ENCODE measurements around the gene ESYT2.
"Not testable (repeated sequence)": the region's sequence is repeated elsewhere in the genome, so short reads cannot be mapped to it uniquely, and the experiment has no call there.

Gene ESYT2

DNA sequence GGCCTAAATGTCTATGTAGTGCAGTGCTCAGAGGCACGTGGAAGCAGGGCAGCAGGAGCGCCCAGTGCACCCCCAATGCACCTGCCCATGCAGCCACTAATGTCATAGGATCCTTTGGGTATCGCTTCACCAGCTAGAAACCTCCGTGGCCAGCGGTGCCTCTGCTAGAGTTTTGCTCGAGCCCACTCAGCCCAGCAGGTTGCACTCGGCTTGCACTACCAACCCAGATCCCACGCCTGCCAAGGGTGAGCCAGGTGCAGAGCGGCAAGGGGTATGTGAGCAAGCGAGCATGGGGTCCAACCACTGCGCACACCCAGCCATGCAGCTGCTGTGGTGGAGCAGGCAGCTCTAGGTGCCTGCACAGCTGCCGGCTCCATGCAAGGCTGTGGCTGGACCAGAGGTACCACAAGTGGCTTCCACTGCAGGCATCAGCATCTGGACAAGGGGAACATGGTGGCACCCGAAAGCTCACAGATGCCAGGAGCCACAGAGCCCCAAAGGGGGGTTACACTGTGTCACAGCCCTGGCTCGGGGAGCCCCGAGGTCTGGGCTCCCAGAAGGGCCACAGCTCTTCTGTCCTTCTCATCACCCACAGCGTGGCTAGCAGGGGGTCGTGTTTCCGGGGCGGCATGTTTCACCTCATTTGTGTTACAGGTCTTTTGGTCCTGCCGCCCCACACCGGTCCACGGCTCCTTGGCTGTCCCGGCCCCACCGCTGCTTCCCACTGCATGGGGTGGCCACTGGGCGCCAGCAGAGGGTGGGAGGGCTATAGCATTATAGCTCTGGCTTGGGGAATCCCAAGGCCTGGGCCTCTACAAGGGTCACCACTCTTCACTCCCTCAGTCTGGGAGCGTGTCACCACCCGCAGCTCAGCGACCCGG, 122.4 kb downstream of the ESYT2 start:
- Mint-ChIP-seq H3K36me3 (ENCODE audit: low read depth) (peaks cover 2% of the 10 kb centered on the region), H3K27ac (no peak overlapping the region), H3K27me3 (ENCODE audit: low read depth, poor library complexity) (peaks cover 4% of the 10 kb centered on the region), H3K4me3 (no peak overlapping the region), H3K9me3 (peaks cover 14% of the 10 kb centered on the region), H3K4me1 (peaks cover 32% of the 10 kb centered on the region)
- no peak for TF ChIP-seq CTCF (IDR thresholded peaks at IDR 0.05)
- DNase-seq: no peak

- no peak for TF ChIP-seq CTCF (IDR thresholded peaks at IDR 0.05)
- no peak for DNase-seq
- no peak overlapping the region for H3K27ac Mint-ChIP-seq
- H3K9me3 Mint-ChIP-seq: peaks cover 13% of the 10 kb centered on the region
- peaks cover 38% of the 10 kb centered on the region for H3K4me1 Mint-ChIP-seq
- H3K36me3 Mint-ChIP-seq (ENCODE audit: low read depth): peaks cover 8% of the 10 kb centered on the region
- H3K27me3 Mint-ChIP-seq (ENCODE audit: low read depth, poor library complexity): peaks cover 4% of the 10 kb centered on the region
- peak overlapping the region; percentile 82 for H3K4me3 Mint-ChIP-seq
These were observed 123.0 kb downstream of the ESYT2 start for GRCh38 chr7:158706273-158706704.

- TF ChIP-seq CTCF (IDR thresholded peaks at IDR 0.05): no peak
- Mint-ChIP-seq H3K4me3 (peak overlapping the region; percentile 82), H3K9me3 (peaks cover 6% of the 10 kb centered on the region), H3K27ac (no peak overlapping the region), H3K4me1 (peaks cover 38% of the 10 kb centered on the region), H3K27me3 (ENCODE audit: low read depth, poor library complexity) (peaks cover 4% of the 10 kb centered on the region), H3K36me3 (ENCODE audit: low read depth) (peaks cover 16% of the 10 kb centered on the region)
- no peak for DNase-seq
These were observed 124.0 kb downstream of the ESYT2 start for GRCh38 chr7:158705234-158705850.

DNA sequence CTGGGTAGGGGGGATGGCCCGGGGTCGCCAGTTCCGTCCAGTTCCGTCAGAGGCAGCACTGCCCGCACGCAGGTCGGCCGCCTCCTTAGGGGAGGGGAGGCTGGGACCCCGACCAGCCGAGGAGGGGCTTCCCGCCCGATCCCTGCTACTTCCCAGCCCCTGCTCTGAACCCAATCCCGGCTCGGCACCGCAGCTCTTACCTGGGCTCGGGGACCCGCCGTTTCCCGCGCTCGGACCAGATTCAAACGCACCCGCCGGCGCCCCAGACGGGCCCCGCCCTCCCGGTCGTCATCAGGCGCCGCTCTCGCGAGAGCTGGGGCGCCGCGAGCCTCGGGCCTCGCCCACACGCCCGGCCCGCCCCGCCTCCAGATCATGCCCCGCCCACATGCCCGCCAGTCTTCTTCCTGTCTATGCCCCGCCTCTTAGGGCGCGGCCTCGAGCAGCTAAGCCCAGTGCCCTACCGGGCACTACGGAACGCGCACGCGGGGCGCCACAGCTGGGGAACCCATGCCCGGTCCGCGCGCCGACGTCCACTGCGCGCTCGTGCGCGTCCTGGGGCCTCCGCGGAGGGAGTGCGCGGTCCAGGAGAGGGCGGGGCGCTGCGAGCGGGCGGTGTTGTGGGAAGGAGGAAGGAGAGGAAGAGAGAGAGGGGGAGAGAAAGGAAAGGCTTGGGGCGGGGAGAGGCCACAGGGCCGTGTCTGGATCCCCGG, 124.6 kb downstream of the ESYT2 start, which contains the start of gene NCAPG2:
Gene NCAPG2, minus strand, starts transcription at position 281 of the 710 bp plus-strand sequence. CDS start 2,905 bp downstream, outside the sequence.
- Mint-ChIP-seq H3K4me1 (peaks cover 38% of the 10 kb centered on the region), H3K27me3 (ENCODE audit: low read depth, poor library complexity) (peaks cover 4% of the 10 kb centered on the region), H3K27ac (no peak within 1 kb of the TSS), H3K4me3 (peak within 1 kb of the TSS; percentile 82), H3K36me3 (ENCODE audit: low read depth) (peaks cover 16% of the 10 kb centered on the region), H3K9me3 (peaks cover 4% of the 10 kb centered on the region)
- no peak for TF ChIP-seq CTCF (IDR thresholded peaks at IDR 0.05)
- DNase-seq: peak; percentile 99

- not testable (repeated sequence) for H3K27me3 Mint-ChIP-seq (ENCODE audit: low read depth, poor library complexity); DNase-seq; H3K27ac Mint-ChIP-seq; H3K9me3 Mint-ChIP-seq
- Mint-ChIP-seq H3K4me1 (peaks cover 38% of the 10 kb centered on the region), H3K4me3 (peak overlapping the region; percentile 82), H3K36me3 (ENCODE audit: low read depth) (peaks cover 24% of the 10 kb centered on the region)
These were observed 125.4 kb downstream of the ESYT2 start for GRCh38 chr7:158703679-158704523.

All from nephron progenitor cell (in vitro differentiated cells).